ENCODE results near the gene IL13RA1. TPM values are rescaled to one million over a fixed set of nuclear protein-coding genes. Genes with fewer than 3 reads are reported as not detected.

The IL13RA1 gene
- total RNA-seq, 1 experiment from 2014 or later = 41.6 TPM

- Histone ChIP-seq H3K36me3 (peaks cover 5% of the 10 kb centered on the region; the same call in 1 of the 2 replicates), H3K4me1 (no peaks in the 10 kb centered on the region), H3K4me3 (no peak overlapping the region), H3K9me3 (replicated peaks) (no peaks in the 10 kb centered on the region), H3K27me3 (no peaks in the 10 kb centered on the region), H3K27ac (no peak overlapping the region)
- no peak for DNase-seq
These were observed 14.8 kb downstream of the IL13RA1 start for GRCh38 chrX:118742176-118742575.

- no peak overlapping the region for H3K4me3 ChIP-seq
- DNase-seq = no peak
- H3K9me3 ChIP-seq (replicated peaks) = no peaks in the 10 kb centered on the region
- no peaks in the 10 kb centered on the region for H3K4me1 ChIP-seq
- H3K36me3 ChIP-seq = peaks cover 6% of the 10 kb centered on the region; the same call in 1 of the 2 replicates
- H3K27ac ChIP-seq = no peak overlapping the region
- no peaks in the 10 kb centered on the region for H3K27me3 ChIP-seq
These were observed 18.2 kb downstream of the IL13RA1 start for GRCh38 chrX:118745570-118745969.

- no peak for DNase-seq
- Histone ChIP-seq H3K4me3 (no peak overlapping the region), H3K27me3 (no peaks in the 10 kb centered on the region), H3K9me3 (replicated peaks) (no peaks in the 10 kb centered on the region), H3K36me3 (peaks cover 1% of the 10 kb centered on the region; the same call in 1 of the 2 replicates), H3K27ac (no peak overlapping the region), H3K4me1 (no peaks in the 10 kb centered on the region)
These were observed 24.8 kb downstream of the IL13RA1 start for GRCh38 chrX:118751950-118752783.

GRCh38 chrX:118755633-118756032 is 28.2 kb downstream of the IL13RA1 start:
- Histone ChIP-seq H3K4me3 (no peak overlapping the region), H3K4me1 (no peaks in the 10 kb centered on the region), H3K9me3 (replicated peaks) (no peaks in the 10 kb centered on the region), H3K27me3 (no peaks in the 10 kb centered on the region), H3K27ac (no peak overlapping the region), H3K36me3 (peaks cover 5% of the 10 kb centered on the region; the same call in 1 of the 2 replicates)
- DNase-seq = no peak

GRCh38 chrX:118756101-118756500 is 28.7 kb downstream of the IL13RA1 start:
- H3K27me3 ChIP-seq = no peaks in the 10 kb centered on the region
- H3K9me3 ChIP-seq (replicated peaks) = no peaks in the 10 kb centered on the region
- no peak overlapping the region for H3K27ac ChIP-seq
- no peak overlapping the region for H3K4me3 ChIP-seq
- no peak for DNase-seq
- H3K36me3 ChIP-seq = peaks cover 5% of the 10 kb centered on the region; the same call in 1 of the 2 replicates
- no peaks in the 10 kb centered on the region for H3K4me1 ChIP-seq

GRCh38 chrX:118758511-118758910 is 31.1 kb downstream of the IL13RA1 start:
- H3K4me1 ChIP-seq = no peaks in the 10 kb centered on the region; the same call in 1 of the 2 replicates

GRCh38 chrX:118760025-118760424 is 32.6 kb downstream of the IL13RA1 start:
- DNase-seq = no peak
- peaks cover 14% of the 10 kb centered on the region for H3K36me3 ChIP-seq
- H3K27ac ChIP-seq = no peak overlapping the region
- no peaks in the 10 kb centered on the region for H3K9me3 ChIP-seq (replicated peaks)
- no peaks in the 10 kb centered on the region for H3K27me3 ChIP-seq
- H3K4me3 ChIP-seq = no peak overlapping the region
- H3K4me1 ChIP-seq = no peaks in the 10 kb centered on the region; the same call in 1 of the 2 replicates

More at GRCh38 chrX:118758511-118758910, 31.1 kb downstream of the IL13RA1 start:
- H3K27me3 ChIP-seq = no peaks in the 10 kb centered on the region
- no peak overlapping the region for H3K27ac ChIP-seq
- peaks cover 14% of the 10 kb centered on the region for H3K36me3 ChIP-seq
- H3K4me3 ChIP-seq = no peak overlapping the region
- DNase-seq = no peak
- H3K9me3 ChIP-seq (replicated peaks) = no peaks in the 10 kb centered on the region

- Histone ChIP-seq H3K4me1 (no peaks in the 10 kb centered on the region; the same call in 1 of the 2 replicates), H3K27ac (no peak overlapping the region), H3K9me3 (replicated peaks) (no peaks in the 10 kb centered on the region), H3K4me3 (no peak overlapping the region), H3K36me3 (peaks cover 14% of the 10 kb centered on the region), H3K27me3 (no peaks in the 10 kb centered on the region)
- DNase-seq = peak in 1 of 2 experiments; percentile 16
These were observed 34.7 kb downstream of the IL13RA1 start for GRCh38 chrX:118761939-118762707.

- no peaks in the 10 kb centered on the region for H3K9me3 ChIP-seq (replicated peaks)
- no peaks in the 10 kb centered on the region for H3K27me3 ChIP-seq
- no peaks in the 10 kb centered on the region; the same call in 1 of the 2 replicates for H3K4me1 ChIP-seq
- no peak for DNase-seq
- H3K36me3 ChIP-seq = peaks cover 9% of the 10 kb centered on the region
- H3K27ac ChIP-seq = no peak overlapping the region
- H3K4me3 ChIP-seq = no peak overlapping the region
These were observed 36.1 kb downstream of the IL13RA1 start for GRCh38 chrX:118763489-118763888.

GRCh38 chrX:118764122-118764521 is 36.7 kb downstream of the IL13RA1 start:
- Histone ChIP-seq H3K4me3 (no peak overlapping the region), H3K4me1 (no peaks in the 10 kb centered on the region; the same call in 1 of the 2 replicates), H3K27ac (no peak overlapping the region), H3K36me3 (peaks cover 9% of the 10 kb centered on the region), H3K27me3 (no peaks in the 10 kb centered on the region), H3K9me3 (replicated peaks) (no peaks in the 10 kb centered on the region)
- no peak for DNase-seq

- DNase-seq = no peak
- Histone ChIP-seq H3K4me3 (no peak overlapping the region), H3K27me3 (no peaks in the 10 kb centered on the region), H3K27ac (no peak overlapping the region), H3K36me3 (no peaks in the 10 kb centered on the region), H3K4me1 (no peaks in the 10 kb centered on the region), H3K9me3 (replicated peaks) (no peaks in the 10 kb centered on the region)
These were observed 42.8 kb downstream of the IL13RA1 start for GRCh38 chrX:118770133-118770760.

- H3K4me1 ChIP-seq = no peaks in the 10 kb centered on the region
These were observed 44.6 kb downstream of the IL13RA1 start for GRCh38 chrX:118772051-118772450.

GRCh38 chrX:118773782-118774181 is 46.4 kb downstream of the IL13RA1 start:
- H3K9me3 ChIP-seq (replicated peaks) = no peaks in the 10 kb centered on the region
- no peak overlapping the region for H3K4me3 ChIP-seq
- DNase-seq = no peak
- no peaks in the 10 kb centered on the region for H3K27me3 ChIP-seq
- H3K36me3 ChIP-seq = no peaks in the 10 kb centered on the region
- H3K4me1 ChIP-seq = no peaks in the 10 kb centered on the region
- H3K27ac ChIP-seq = no peak overlapping the region

More at GRCh38 chrX:118772051-118772450, 44.6 kb downstream of the IL13RA1 start:
- H3K27ac ChIP-seq = no peak overlapping the region
- no peak overlapping the region for H3K4me3 ChIP-seq
- no peaks in the 10 kb centered on the region for H3K36me3 ChIP-seq
- no peaks in the 10 kb centered on the region for H3K27me3 ChIP-seq
- H3K9me3 ChIP-seq (replicated peaks) = no peaks in the 10 kb centered on the region
- DNase-seq = peak in 1 of 2 experiments; percentile 1

GRCh38 chrX:118779581-118779980 is 52.2 kb downstream of the IL13RA1 start:
- Histone ChIP-seq H3K4me3 (no peak overlapping the region), H3K36me3 (no peaks in the 10 kb centered on the region), H3K4me1 (no peaks in the 10 kb centered on the region), H3K9me3 (replicated peaks) (no peaks in the 10 kb centered on the region), H3K27me3 (no peaks in the 10 kb centered on the region), H3K27ac (no peak overlapping the region)
- DNase-seq = no peak
